Measurements from ENCODE around the gene PGAP3.

The PGAP3 gene

GRCh38 chr17:39696731-39697130, 8.9 kb upstream of the PGAP3 start:
- no peak for DNase-seq

- no peak for DNase-seq
Measured at GRCh38 chr17:39695089-39695474, 7.2 kb upstream of the PGAP3 start.

GRCh38 chr17:39694593-39694992, 6.7 kb upstream of the PGAP3 start:
- DNase-seq, result no peak

- DNase-seq, result peak; percentile 10
Measured at GRCh38 chr17:39688945-39689344, 1.1 kb upstream of the PGAP3 start.

GRCh38 chr17:39688475-39688835, 598 bp upstream of the PGAP3 start:
- peak; percentile 39 for DNase-seq

GRCh38 chr17:39687101-39687545, 734 bp downstream of the PGAP3 start:
- DNase-seq, result no peak

GRCh38 chr17:39684369-39685192, 3.3 kb downstream of the PGAP3 start:
- peak; percentile 55 for DNase-seq

- DNase-seq, result peak; percentile 92
Measured at GRCh38 chr17:39683295-39683939, 4.4 kb downstream of the PGAP3 start.

- DNase-seq, result peak; percentile 92
Measured at GRCh38 chr17:39679521-39680192, 8.2 kb downstream of the PGAP3 start.

GRCh38 chr17:39678340-39679116, 9.3 kb downstream of the PGAP3 start:
- DNase-seq, result peak; percentile 57

GRCh38 chr17:39677542-39678339, 10.1 kb downstream of the PGAP3 start:
- no peak for DNase-seq

- DNase-seq, result no peak
Measured at GRCh38 chr17:39677072-39677471, 10.8 kb downstream of the PGAP3 start.

- peak; percentile 91 for DNase-seq
Measured at GRCh38 chr17:39676198-39676819, 11.5 kb downstream of the PGAP3 start.

- DNase-seq, result no peak
Measured at GRCh38 chr17:39675390-39676082, 12.3 kb downstream of the PGAP3 start.

- peak; percentile 72 for DNase-seq
Measured at GRCh38 chr17:39674702-39675389, 13.0 kb downstream of the PGAP3 start.

- no peak for DNase-seq
Measured at GRCh38 chr17:39674179-39674578, 13.7 kb downstream of the PGAP3 start.

- DNase-seq, result no peak
Measured at GRCh38 chr17:39673335-39674081, 14.3 kb downstream of the PGAP3 start.

GRCh38 chr17:39672522-39673334, 15.1 kb downstream of the PGAP3 start:
- no peak for DNase-seq

Data from hematopoietic multipotent progenitor cell treated with erythropoietin and hydrocortisone succinate and interleukin-3 and kit ligand, for 6 days (in vitro differentiated cells).